HG03097 (cell line): ENCODE data around the gene TMPRSS9.

Experiments used
- ATAC-seq: cut with Tn5 transposase; IDR thresholded peaks from one replicate; pipeline ENCODE4 v1.9.1; 2021; ENCODE audit not compliant: unreplicated experiment, low FRiP score

The TMPRSS9 gene

DNA sequence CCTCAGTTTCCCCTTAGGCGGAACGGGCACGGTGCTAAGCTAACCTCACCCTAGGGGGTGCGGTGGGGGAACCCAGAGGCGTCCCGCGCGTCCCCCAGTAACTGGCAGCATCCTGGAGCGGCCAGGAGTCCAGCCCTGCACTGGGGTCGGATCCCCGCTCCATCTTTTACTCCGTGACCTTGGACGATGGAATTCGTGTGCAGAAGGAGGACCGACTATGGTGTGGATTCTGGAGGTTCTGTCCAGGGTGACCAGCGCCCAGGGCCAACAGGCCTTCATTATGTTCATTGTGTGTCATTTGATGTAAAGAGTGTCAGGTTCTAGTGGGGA is 31.0 kb upstream of the TMPRSS9 start:
- no peak for ATAC-seq

- no peak for ATAC-seq
These were observed 30.6 kb upstream of the TMPRSS9 start for GRCh38 chr19:2329501-2329916.

- ATAC-seq, result no peak
These were observed 29.8 kb upstream of the TMPRSS9 start for GRCh38 chr19:2330255-2330631.

DNA sequence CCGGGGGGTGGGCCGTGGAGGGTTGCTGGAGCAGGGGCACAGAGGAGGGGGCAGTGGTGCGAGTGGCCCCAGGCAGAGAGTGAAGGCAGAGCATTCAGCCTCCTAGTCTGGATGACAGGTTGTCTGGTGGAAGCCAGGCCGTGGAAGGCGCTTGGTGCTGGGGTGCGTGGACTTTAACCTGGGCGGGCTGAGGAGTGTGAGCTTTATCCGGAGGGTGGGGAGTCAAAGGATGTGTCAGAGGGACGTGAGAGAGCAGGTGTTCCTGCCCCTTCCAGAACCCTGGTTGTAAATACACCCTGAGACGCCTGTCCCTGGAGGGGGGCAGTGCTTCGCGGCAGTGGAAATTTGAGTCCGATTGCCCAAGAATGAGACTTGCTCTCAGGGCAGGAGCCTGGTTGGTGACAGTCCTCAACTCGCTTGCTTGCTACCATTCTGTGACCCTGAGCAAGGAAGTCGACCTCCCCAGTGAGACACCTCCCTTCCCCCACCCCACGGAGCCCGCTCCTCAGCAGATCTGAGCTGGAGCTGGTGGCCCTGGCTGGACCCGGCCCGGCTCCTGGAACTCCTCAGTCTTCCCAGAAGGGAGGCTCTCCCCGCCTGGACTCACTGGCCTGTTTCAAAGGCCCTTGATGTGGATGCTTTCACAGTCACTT is 29.3 kb upstream of the TMPRSS9 start:
- no peak for ATAC-seq

DNA sequence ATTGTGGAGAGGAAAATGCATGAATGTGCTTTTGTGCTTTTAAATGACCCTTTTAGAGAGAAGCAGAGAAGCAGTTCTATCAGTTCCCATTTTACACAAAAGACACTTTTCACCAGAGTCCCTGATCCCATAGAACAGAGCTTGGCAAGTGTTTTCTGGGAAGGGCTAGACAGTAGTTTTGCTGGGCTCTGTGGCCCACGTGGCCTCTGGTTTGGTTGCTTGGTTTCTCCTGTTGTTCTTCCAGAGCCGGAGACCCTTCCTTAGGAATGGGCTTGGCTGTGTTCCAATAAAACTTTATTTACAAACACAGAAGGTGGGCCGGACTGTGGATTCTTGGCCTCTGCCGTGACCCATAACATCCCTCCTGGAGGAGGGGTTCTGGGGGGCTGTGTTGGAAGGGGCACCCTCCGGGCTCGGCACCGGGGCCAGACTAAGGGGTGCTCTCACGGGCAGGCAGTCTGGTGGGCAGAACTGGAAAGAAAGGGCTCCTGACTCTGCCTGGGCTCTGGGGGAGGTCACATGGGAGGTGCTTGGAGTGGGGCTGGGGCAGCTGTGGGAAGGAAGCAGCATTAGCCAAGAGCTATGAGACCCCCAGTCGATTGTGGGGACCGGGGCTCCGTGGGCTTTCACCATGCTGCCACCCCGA is 28.3 kb upstream of the TMPRSS9 start:
- ATAC-seq, result no peak

DNA sequence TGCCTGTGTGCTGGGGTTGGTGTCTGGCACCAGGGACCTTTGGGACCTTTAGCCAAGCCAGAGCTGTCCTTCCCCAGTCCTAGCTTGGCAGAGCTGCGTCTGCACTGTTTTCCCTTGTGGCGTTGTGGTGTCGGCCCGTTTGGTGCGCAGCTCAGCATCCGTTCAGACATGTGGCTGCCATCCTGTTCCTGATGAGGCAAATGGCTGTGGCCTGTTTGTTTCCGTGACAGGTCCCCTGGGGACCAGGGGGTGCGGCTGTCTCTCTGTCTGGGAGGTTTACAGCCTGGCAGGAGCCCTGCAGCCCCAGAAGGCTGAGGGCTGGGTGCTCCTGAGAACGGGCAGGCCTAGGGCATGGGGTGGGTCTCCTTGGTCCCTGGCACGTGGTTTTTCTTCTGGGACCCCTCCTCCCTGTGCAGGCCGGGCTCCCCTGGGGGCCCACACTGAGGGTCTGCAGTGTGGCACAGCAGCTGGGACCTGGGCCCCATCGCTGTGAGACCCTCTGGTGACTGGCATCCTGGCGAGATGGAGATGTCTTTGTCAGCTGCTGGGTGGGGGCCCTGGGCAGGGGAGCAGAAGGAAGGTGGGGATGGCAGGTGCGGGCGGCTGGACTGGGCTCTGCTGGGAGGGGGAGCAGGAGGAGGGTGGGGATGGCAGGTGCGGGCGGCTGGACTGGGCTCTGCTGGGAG is 27.6 kb upstream of the TMPRSS9 start:
- ATAC-seq, result peak; percentile 38

DNA sequence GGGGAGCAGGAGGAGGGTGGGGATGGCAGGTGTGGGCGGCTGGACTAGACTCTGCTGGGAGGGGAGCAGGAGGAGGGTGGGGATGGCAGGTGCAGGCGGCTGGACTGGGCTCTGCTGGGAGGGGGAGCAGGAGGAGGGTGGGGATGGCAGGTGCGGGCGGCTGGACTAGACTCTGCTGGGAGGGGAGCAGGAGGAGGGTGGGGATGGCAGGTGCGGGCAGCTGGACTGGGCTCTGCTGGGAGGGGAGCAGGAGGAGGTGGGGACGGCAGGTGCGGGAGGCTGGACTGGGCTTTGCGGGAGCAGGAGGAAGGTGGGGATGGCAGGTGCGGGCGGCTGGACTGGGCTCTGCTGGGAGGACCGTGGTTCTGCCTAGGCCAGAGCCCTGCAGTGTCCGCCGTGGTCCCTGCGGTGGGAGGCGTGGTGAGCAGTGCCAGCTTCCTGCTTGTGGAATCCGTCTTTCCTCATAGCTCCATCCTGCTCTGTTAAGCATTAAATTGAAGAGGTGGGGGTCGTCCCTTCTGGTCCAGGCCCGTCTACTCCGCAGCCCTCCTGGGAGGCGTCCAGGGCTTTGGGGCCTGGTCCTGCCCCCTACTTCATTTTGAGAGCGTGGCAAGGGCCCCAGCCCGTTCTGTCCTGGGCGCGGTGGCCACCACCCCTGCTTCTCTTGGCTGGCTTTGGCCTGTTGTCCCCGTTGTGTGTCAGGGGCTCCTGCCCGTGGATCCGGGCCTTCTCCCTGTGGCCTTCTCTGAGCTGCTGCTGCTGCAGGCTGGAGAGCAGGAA is 26.8 kb upstream of the TMPRSS9 start:
- no peak for ATAC-seq

- no peak for ATAC-seq
These were observed 26.3 kb upstream of the TMPRSS9 start for GRCh38 chr19:2333807-2334211.

DNA sequence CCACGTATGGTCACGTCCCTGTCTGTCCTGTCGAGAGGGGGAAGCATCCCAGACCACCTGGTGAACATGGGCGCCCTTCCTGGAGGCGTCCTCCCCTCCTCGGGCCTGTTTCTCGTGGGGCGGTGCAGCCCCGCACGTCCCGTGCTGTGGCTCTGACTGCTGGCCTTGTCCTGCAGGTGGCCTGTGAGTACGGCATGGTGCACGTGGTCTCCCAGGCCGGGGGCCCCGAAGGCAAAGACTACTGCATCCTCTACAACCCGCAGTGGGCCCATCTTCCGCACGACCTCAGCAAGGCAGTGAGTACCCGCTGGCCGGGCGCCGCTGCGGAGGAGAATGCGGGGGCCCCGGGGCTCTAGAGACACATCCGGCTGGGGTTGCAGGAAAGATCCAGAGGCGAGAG is 25.6 kb upstream of the TMPRSS9 start:
- no peak for ATAC-seq

DNA sequence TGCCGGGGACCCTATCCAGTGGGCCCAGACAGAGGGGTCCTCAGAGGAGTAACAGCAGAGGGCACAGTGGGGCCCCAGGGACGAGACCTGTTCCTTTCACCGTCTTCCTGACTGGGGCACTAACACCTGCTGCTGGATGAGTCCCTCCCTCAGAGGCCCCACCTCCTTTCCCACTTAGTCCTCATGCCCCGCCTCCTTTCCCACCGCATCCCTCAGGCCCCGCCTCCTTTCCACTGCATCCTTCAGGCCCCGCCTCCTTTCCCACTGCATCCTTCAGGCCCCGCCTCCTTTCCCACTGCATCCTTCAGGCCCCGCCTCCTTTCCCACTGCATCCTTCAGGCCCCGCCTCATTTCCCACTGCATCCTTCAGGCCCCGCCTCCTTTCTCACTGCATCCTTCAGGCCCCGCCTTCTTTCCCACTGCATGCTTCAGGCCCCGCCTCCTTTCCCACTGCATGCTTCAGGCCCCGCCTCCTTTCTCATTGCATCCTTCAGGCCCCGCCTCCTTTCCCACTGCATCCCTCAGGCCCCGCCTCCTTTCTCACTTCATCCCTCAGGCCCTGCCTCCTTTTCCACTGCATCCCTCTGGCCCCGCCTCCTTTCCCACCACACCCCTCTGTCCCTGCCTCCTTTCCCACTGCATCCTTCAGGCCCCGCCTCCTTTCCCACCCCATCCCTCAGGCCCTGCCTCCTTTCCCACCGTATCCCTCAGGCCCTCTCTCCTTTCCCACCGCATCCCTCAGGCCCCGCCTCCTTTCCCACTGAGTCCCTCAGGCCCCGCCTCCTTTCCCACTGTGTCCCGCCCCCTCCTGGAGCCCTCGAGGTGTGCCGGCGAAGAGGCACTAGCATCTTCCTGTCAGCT is 24.8 kb upstream of the TMPRSS9 start:
- no peak for ATAC-seq

GRCh38 chr19:2335848-2336247 is 24.2 kb upstream of the TMPRSS9 start:
- no peak for ATAC-seq

DNA sequence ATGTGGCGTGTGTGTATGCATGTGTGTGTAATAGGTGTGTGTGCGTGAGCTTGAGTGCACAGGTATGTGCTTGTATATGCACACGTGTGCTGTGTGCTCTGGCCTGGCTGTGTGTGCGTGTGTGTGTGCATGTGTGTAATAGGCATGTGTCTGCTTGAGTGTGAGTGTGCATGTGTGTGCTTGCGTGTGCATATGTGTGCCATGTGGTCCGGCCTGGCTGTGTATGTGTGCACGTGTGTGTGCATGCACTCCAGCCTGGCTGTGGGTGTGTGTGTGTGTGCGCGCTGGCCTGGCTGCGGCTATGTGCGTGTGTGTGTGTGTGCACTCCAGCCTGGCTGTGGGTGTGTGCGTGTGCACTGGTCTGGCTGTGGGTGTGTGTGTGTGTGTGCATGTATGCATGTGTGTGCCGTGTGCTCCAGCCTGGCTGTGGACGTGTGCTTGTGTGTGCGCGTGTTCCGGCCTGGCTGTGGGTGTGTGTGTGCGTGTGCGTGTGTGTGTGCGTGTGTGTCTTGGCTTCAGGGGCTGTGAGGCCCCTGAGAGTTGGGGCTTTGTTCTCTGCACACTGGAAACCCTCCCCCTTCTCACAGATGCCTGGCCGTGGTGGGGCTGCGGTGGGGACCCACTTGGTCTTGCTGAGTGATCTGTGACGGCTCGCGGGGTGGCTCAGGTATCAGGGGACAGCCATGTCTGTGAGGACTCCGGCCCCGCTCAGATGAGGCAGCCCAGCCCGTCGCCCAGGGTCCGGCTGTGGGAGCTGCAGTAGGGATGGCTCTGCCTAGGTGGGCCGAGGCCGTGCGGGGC is 23.3 kb upstream of the TMPRSS9 start:
- ATAC-seq, result no peak

DNA sequence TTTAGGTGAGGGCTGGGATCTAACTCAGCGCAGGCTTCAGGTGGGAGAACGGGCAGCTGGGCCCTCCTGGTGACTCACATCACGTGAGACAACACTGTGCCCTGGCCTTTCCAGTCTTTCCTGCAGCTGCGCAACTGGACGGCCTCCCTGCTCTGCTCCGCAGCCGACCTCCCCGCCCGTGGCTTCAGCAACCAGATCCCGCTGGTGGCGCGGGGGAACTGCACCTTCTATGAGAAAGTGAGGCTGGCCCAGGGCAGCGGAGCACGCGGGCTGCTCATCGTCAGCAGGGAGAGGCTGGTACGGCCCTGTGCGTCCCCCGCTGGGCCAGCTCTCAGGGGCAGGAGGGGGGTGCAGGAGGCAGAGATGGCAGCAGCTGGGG is 22.7 kb upstream of the TMPRSS9 start:
- ATAC-seq, result no peak

- ATAC-seq, result no peak
These were observed 21.9 kb upstream of the TMPRSS9 start for GRCh38 chr19:2338055-2338615.

DNA sequence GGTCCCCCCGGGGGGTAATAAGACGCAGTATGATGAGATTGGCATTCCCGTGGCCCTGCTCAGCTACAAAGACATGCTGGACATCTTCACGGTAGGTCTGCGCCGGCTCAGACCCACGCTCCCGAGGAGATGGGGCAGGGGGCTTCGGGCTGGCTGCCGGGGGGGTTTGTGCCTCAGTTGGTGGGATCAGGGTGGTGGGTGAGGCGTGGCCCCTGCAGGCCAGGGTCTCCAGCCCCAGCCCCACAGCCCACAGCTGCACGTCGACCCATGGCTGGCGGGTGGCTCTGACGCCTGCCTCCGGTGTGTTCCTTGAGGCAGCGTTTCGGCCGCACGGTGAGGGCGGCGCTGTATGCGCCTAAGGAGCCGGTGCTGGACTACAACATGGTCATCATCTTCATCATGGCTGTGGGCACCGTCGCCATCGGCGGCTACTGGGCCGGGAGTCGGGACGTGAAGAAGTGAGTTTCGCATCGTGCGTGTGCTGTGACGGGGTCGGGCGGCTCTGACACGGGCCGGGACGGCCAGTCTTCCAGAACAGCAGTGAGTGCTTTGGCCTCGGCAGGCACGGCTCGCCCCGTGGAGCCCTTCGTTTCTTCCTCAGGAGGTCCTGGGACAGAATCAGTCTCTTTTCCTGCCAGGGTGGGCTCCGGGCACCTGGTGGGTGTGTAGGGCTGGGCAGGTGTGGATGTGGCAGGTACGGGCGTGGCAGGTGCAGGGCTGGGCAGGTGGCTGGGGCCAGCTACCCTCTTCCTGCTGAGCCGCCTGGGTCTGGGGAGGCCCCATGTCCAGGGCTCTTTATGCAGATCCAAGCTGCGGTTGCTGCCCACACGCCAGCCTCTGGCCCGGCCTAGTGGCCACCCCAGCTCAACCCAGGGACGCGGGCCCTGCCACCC is 21.1 kb upstream of the TMPRSS9 start:
- no peak for ATAC-seq

GRCh38 chr19:2339644-2340310 is 20.3 kb upstream of the TMPRSS9 start:
- no peak for ATAC-seq

DNA sequence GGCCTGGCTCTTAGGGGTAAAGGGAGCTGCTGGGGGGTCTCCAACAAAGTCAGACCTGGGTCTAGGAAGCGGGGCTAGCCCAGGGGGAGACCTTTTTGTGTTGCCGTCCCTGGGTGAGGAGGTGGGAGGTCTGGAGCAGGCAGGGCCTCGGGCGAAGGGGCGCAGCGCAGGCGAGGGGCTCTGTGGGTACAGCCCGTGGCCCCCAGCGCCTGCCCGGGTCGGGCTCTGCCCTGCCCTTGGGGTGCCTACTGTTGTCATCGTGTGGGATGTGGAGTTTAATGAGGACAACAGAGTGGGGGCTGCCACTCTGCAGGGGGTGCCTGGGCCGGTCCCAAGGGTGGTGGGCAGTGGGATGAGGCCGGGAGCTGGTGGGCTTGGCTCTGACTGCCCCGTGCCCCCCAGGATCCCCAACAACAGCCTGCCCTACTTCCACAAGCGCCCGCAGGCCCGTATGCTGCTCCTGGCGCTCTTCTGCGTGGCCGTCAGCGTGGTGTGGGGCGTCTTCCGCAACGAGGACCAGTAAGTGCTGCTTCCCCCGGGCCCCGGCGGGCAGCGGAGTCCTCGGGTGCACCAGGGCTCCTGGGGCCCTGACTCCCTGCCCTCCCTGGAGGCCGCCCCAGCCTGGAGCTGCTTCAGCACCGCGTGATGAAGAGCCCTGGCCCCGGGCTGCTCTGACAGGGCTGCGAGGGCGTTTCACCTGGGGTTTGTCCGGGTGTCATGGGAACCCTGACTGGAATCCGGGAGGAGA is 19.4 kb upstream of the TMPRSS9 start:
- no peak for ATAC-seq
